Measurements from ENCODE around the gene MAP1LC3A.

MAP1LC3A gene

GRCh38 chr20:34569598-34569997 is 11.1 kb downstream of the MAP1LC3A start:
- Histone ChIP-seq H3K9ac (ENCODE audit: low read depth, low read length) (no peak overlapping the region), H3K4me1 (ENCODE audit: insufficient read depth, low read length) (peaks cover 7% of the 10 kb centered on the region; the same call in 1 of the 2 replicates), H3K9me3 (ENCODE audit: control insufficient read depth, insufficient read depth, low read length) (no peaks in the 10 kb centered on the region), H3K36me3 (ENCODE audit: insufficient read depth, low read length) (no peaks in the 10 kb centered on the region)

GRCh38 chr20:34570859-34571306 is 12.4 kb downstream of the MAP1LC3A start:
- Histone ChIP-seq H3K9me3 (ENCODE audit: control insufficient read depth, insufficient read depth, low read length) (no peaks in the 10 kb centered on the region), H3K9ac (ENCODE audit: low read depth, low read length) (no peak overlapping the region), H3K36me3 (ENCODE audit: insufficient read depth, low read length) (no peaks in the 10 kb centered on the region), H3K4me1 (ENCODE audit: insufficient read depth, low read length) (peaks cover 7% of the 10 kb centered on the region; the same call in 1 of the 2 replicates)

GRCh38 chr20:34571753-34572152 is 13.2 kb downstream of the MAP1LC3A start:
- H3K36me3 ChIP-seq (ENCODE audit: insufficient read depth, low read length), result no peaks in the 10 kb centered on the region
- no peak overlapping the region for H3K9ac ChIP-seq (ENCODE audit: low read depth, low read length)
- no peaks in the 10 kb centered on the region for H3K9me3 ChIP-seq (ENCODE audit: control insufficient read depth, insufficient read depth, low read length)
- H3K4me1 ChIP-seq (ENCODE audit: insufficient read depth, low read length), result peaks cover 7% of the 10 kb centered on the region; the same call in 1 of the 2 replicates

- Histone ChIP-seq H3K9ac (ENCODE audit: low read depth, low read length) (no peak overlapping the region), H3K36me3 (ENCODE audit: insufficient read depth, low read length) (no peaks in the 10 kb centered on the region), H3K9me3 (ENCODE audit: control insufficient read depth, insufficient read depth, low read length) (no peaks in the 10 kb centered on the region), H3K4me1 (ENCODE audit: insufficient read depth, low read length) (peaks cover 7% of the 10 kb centered on the region; the same call in 1 of the 2 replicates)
These were observed 15.2 kb downstream of the MAP1LC3A start for GRCh38 chr20:34573541-34574300.

GRCh38 chr20:34574426-34574825 is 15.9 kb downstream of the MAP1LC3A start:
- no peaks in the 10 kb centered on the region for H3K9me3 ChIP-seq (ENCODE audit: control insufficient read depth, insufficient read depth, low read length)
- peaks cover 7% of the 10 kb centered on the region; the same call in 1 of the 2 replicates for H3K4me1 ChIP-seq (ENCODE audit: insufficient read depth, low read length)
- H3K9ac ChIP-seq (ENCODE audit: low read depth, low read length), result no peak overlapping the region
- H3K36me3 ChIP-seq (ENCODE audit: insufficient read depth, low read length), result no peaks in the 10 kb centered on the region

GRCh38 chr20:34574861-34575260 is 16.3 kb downstream of the MAP1LC3A start:
- peaks cover 7% of the 10 kb centered on the region; the same call in 1 of the 2 replicates for H3K4me1 ChIP-seq (ENCODE audit: insufficient read depth, low read length)
- H3K9ac ChIP-seq (ENCODE audit: low read depth, low read length), result no peak overlapping the region
- H3K9me3 ChIP-seq (ENCODE audit: control insufficient read depth, insufficient read depth, low read length), result no peaks in the 10 kb centered on the region
- H3K36me3 ChIP-seq (ENCODE audit: insufficient read depth, low read length), result no peaks in the 10 kb centered on the region

GRCh38 chr20:34575271-34575670 is 16.8 kb downstream of the MAP1LC3A start:
- H3K4me1 ChIP-seq (ENCODE audit: insufficient read depth, low read length), result peaks cover 7% of the 10 kb centered on the region; the same call in 1 of the 2 replicates
- no peak overlapping the region for H3K9ac ChIP-seq (ENCODE audit: low read depth, low read length)
- no peaks in the 10 kb centered on the region for H3K36me3 ChIP-seq (ENCODE audit: insufficient read depth, low read length)
- no peaks in the 10 kb centered on the region for H3K9me3 ChIP-seq (ENCODE audit: control insufficient read depth, insufficient read depth, low read length)

GRCh38 chr20:34575756-34576155 is 17.2 kb downstream of the MAP1LC3A start:
- Histone ChIP-seq H3K9ac (ENCODE audit: low read depth, low read length) (no peak overlapping the region), H3K36me3 (ENCODE audit: insufficient read depth, low read length) (no peaks in the 10 kb centered on the region; the same call in 1 of the 2 replicates), H3K9me3 (ENCODE audit: control insufficient read depth, insufficient read depth, low read length) (no peaks in the 10 kb centered on the region), H3K4me1 (ENCODE audit: insufficient read depth, low read length) (peaks cover 7% of the 10 kb centered on the region; the same call in 1 of the 2 replicates)

- no peaks in the 10 kb centered on the region; the same call in 1 of the 2 replicates for H3K36me3 ChIP-seq (ENCODE audit: insufficient read depth, low read length)
- H3K9ac ChIP-seq (ENCODE audit: low read depth, low read length), result no peak overlapping the region
- no peaks in the 10 kb centered on the region; the same call in 1 of the 2 replicates for H3K4me1 ChIP-seq (ENCODE audit: insufficient read depth, low read length)
- H3K9me3 ChIP-seq (ENCODE audit: control insufficient read depth, insufficient read depth, low read length), result no peaks in the 10 kb centered on the region
These were observed 18.5 kb downstream of the MAP1LC3A start for GRCh38 chr20:34577061-34577460.

- no peaks in the 10 kb centered on the region; the same call in 1 of the 2 replicates for H3K4me1 ChIP-seq (ENCODE audit: insufficient read depth, low read length)
- H3K9ac ChIP-seq (ENCODE audit: low read depth, low read length), result no peak overlapping the region
- H3K36me3 ChIP-seq (ENCODE audit: insufficient read depth, low read length), result no peaks in the 10 kb centered on the region; the same call in 1 of the 2 replicates
- no peaks in the 10 kb centered on the region for H3K9me3 ChIP-seq (ENCODE audit: control insufficient read depth, insufficient read depth, low read length)
These were observed 19.5 kb downstream of the MAP1LC3A start for GRCh38 chr20:34578025-34578424.

- Histone ChIP-seq H3K36me3 (ENCODE audit: insufficient read depth, low read length) (no peaks in the 10 kb centered on the region; the same call in 1 of the 2 replicates), H3K9ac (ENCODE audit: low read depth, low read length) (no peak overlapping the region), H3K4me1 (ENCODE audit: insufficient read depth, low read length) (no peaks in the 10 kb centered on the region; the same call in 1 of the 2 replicates), H3K9me3 (ENCODE audit: control insufficient read depth, insufficient read depth, low read length) (no peaks in the 10 kb centered on the region)
These were observed 20.0 kb downstream of the MAP1LC3A start for GRCh38 chr20:34578521-34578920.

GRCh38 chr20:34579191-34579978 is 20.9 kb downstream of the MAP1LC3A start:
- no peaks in the 10 kb centered on the region for H3K9me3 ChIP-seq (ENCODE audit: control insufficient read depth, insufficient read depth, low read length)
- H3K9ac ChIP-seq (ENCODE audit: low read depth, low read length), result no peak overlapping the region
- no peaks in the 10 kb centered on the region; the same call in 1 of the 2 replicates for H3K36me3 ChIP-seq (ENCODE audit: insufficient read depth, low read length)
- H3K4me1 ChIP-seq (ENCODE audit: insufficient read depth, low read length), result no peaks in the 10 kb centered on the region; the same call in 1 of the 2 replicates

GRCh38 chr20:34579979-34580940 is 21.7 kb downstream of the MAP1LC3A start:
- no peaks in the 10 kb centered on the region; the same call in 1 of the 2 replicates for H3K4me1 ChIP-seq (ENCODE audit: insufficient read depth, low read length)
- H3K9ac ChIP-seq (ENCODE audit: low read depth, low read length), result no peak overlapping the region
- no peaks in the 10 kb centered on the region for H3K9me3 ChIP-seq (ENCODE audit: control insufficient read depth, insufficient read depth, low read length)
- H3K36me3 ChIP-seq (ENCODE audit: insufficient read depth, low read length), result no peaks in the 10 kb centered on the region; the same call in 1 of the 2 replicates

Data from ES-I3 (cell line).